AG04449 (cell line): Measurements from ENCODE around the gene SSB.

Experiments
- CTCF ChIA-PET: fragments of 350-600 bp; formaldehyde crosslinking; extraction: SDS; loops from one replicate; lab custom pipeline; 2021; ENCODE audit warnings: antibody characterized with exemption; lab: Yijun Ruan, JAX
- POLR2A ChIA-PET: fragments of 400-600, 350-600 bp; formaldehyde crosslinking; extraction: SDS; loops from one replicate; lab custom pipeline; 2020; ENCODE audit warnings: antibody characterized with exemption, inconsistent platforms; lab: Yijun Ruan, JAX
- DNase-seq: peaks from one replicate; pipeline ENCODE4 v3.0.0-alpha.2; 2010; ENCODE audit warnings: low read depth, low spot score
- H3K4me3 ChIP-seq: 2 replicates; pipeline ENCODE4 v1.5.1; 2011; ENCODE audit warnings: low read depth, mild to moderate bottlenecking, control low read depth, low read length
- TF ChIP-seq, protein P1 (sequence below): IDR thresholded peaks from one replicate; pipeline ENCODE4 v1.5.1; 2011; ENCODE audit warnings: mild to moderate bottlenecking, moderate library complexity, low read length, control low read depth, inconsistent platforms; ENCODE audit not compliant: insufficient read depth; ENCODE audit errors: missing control alignments

SSB gene

DNA sequence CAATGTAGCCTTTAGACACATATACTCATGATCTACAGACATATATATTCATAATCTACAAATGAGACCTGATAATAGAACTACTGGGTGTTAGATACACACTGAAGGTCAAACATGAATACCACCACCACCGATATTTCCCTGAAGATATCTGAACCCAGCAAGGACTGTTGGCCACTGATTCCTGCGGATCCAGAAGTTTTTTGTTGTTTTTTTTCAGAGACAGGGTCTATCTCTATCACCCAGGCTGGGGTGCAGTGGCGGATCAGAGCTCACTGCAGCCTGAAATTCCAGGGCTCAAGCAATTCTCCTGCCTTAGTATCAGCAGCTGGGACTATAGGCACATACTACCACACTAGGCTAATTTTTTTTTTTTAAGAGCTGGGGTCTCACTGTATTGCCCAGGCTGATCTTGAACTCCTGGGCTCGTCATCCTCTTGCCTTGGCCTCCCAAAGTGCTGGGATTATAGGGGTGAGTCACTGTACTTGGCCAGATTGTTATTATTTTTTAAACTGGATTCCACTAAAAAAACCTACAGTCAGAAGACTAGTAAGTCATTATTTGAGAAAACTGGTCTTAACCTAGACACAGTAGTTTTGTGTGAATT, 24.2 kb downstream of the SSB start:
- no peak overlapping the region for H3K4me3 ChIP-seq
- DNase-seq = no peak
- ChIA-PET POLR2A (no interaction called here), CTCF (interaction anchor here (0.9 to 3.3 kb wide), 2 partner anchors 14 to 55 kb away, joined by 5 to 10 read pairs; no protein-coding TSS in a partner anchor)
- TF ChIP-seq, protein P1, sequence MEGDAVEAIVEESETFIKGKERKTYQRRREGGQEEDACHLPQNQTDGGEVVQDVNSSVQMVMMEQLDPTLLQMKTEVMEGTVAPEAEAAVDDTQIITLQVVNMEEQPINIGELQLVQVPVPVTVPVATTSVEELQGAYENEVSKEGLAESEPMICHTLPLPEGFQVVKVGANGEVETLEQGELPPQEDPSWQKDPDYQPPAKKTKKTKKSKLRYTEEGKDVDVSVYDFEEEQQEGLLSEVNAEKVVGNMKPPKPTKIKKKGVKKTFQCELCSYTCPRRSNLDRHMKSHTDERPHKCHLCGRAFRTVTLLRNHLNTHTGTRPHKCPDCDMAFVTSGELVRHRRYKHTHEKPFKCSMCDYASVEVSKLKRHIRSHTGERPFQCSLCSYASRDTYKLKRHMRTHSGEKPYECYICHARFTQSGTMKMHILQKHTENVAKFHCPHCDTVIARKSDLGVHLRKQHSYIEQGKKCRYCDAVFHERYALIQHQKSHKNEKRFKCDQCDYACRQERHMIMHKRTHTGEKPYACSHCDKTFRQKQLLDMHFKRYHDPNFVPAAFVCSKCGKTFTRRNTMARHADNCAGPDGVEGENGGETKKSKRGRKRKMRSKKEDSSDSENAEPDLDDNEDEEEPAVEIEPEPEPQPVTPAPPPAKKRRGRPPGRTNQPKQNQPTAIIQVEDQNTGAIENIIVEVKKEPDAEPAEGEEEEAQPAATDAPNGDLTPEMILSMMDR = no peak

DNA sequence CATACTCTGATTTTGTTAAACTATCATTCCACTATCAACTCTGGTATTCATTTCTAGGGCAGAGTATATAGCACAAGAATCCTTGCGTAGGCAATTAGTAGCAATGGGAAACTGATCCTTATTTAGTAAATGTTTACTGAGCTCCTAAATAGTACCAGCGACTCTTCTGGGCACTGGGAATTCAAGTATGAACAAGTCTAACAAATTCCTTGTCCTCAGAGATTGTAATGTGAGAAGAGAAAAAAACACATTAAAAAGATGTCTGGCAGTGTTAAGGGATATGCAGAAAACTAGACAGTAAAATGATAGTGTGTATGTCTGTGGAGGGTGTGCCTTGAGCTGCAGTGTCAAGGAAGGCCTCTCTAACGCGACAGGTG, 25.3 kb downstream of the SSB start:
- DNase-seq = no peak
- TF ChIP-seq, protein P1 = no peak
- POLR2A ChIA-PET = interaction anchor here (1.8 kb wide), 1 partner anchor 16 kb away, joined by 5 read pairs; no protein-coding TSS in a partner anchor
- H3K4me3 ChIP-seq = peak overlapping the region; percentile 81
- CTCF ChIA-PET = interaction anchor here (0.7 to 3.3 kb wide), 13 partner anchors 8 to 105 kb away, joined by 3 to 19 read pairs (median 6); no protein-coding TSS in a partner anchor

DNA sequence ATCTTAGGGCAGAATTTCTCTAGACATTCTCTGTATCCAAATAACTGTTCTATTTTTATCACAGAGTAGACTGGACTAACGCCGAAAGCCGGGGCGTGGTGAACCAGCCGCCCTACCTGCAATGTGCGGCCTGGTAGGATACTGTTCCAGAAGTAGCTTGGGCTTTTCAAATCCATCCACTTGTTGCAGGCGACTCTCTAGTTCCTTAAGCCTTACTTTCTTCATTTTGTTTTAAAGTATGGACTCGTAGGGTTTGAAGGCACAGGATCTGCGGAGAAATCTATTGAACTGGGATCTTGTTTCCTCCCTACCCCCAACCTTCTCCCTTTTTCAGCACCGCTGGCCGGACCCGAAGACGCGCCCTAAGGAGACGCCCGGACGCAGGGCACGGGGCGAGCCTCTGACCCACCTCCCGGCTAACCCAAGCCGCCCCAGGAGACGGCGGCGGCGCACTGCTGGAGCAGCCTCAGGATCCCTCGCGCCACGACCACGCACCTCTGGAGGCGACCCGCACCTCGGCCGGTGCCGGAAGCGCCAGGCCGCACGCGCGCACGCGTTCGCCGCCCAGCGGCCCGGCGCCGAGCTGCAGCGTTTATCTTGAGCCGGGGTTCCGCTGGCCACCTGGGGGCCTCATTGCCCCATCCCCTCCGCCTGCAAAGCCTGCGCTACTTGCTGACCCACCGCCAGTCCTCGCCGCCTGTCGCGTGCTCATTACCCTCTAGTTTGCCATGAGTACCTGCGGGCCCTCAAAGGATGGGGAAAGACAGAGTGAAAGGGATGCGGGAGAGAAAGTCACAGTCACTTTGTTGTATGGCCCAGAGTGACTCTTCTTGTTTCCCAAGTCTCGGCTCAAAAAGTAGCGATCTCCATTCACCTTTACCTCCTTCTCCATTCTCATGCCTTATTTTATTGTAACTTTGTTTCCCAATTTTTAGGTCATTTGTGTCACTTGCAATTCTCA, 26.0 kb downstream of the SSB start, which contains the start of gene METTL5:
Gene METTL5 (minus strand): TSS at position 533 of the 961 bp plus-strand sequence. CDS start 308 bp downstream, at position 225.
- DNase-seq = no peak
- ChIA-PET CTCF (interaction anchor here (0.7 to 3.3 kb wide), 16 partner anchors 9 to 362 kb away, joined by 3 to 19 read pairs (median 4); no protein-coding TSS in a partner anchor), POLR2A (interaction anchor here (0.6 to 1.8 kb wide), 2 partner anchors 9 to 16 kb away, joined by 3 to 5 read pairs; no protein-coding TSS in a partner anchor)
- TF ChIP-seq, protein P1 = peak; percentile 84
- peak within 1 kb of the TSS; percentile 81 for H3K4me3 ChIP-seq

DNA sequence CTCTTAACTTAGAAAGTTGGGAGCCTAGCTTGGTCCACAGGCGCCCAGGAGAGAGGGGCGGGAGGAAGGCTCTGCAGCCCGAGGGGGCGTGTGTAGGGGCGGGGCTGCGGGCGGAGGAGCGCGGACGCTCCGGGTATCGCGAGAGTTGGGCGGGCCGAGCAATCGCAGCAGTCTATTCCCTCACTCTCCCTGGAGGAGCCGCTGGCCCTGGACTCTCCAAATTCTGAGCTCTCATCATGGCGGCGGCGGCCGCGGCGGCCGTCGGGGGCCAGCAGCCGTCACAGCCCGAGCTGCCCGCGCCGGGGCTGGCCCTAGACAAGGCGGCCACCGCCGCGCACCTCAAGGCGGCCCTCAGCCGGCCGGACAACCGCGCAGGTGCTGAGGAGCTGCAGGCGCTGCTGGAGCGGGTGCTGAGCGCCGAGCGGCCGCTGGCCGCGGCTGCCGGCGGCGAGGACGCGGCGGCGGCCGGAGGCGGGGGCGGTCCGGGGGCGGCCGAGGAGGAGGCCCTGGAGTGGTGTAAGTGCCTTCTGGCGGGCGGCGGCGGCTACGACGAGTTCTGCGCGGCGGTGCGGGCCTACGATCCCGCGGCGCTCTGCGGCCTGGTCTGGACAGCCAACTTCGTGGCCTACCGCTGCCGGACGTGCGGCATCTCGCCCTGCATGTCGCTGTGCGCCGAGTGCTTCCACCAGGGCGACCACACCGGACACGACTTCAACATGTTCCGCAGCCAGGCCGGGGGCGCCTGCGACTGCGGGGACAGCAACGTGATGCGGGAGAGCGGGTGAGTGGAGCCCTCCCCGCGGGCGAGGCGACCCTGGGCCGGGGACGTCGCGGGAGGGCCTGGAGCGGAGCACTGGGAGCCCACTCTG, 28.8 kb downstream of the SSB start, which contains the start of gene UBR3:
Gene UBR3 (plus strand): TSS at position 183 of the 869 bp plus-strand sequence. CDS start 54 bp downstream, at position 237.
- TF ChIP-seq, protein P1 = peak; percentile 21
- no peak for DNase-seq
- POLR2A ChIA-PET = interaction anchor here (1.0 to 2.2 kb wide), 8 partner anchors 9 to 243 kb away, joined by 3 to 13 read pairs (median 4); partner anchors contain the start of genes PPIG and SSB
- CTCF ChIA-PET = interaction anchor here (0.6 to 1.8 kb wide), 6 partner anchors 9 to 121 kb away, joined by 3 to 8 read pairs (median 4); no protein-coding TSS in a partner anchor
- peak within 1 kb of the TSS; percentile 91 for H3K4me3 ChIP-seq

DNA sequence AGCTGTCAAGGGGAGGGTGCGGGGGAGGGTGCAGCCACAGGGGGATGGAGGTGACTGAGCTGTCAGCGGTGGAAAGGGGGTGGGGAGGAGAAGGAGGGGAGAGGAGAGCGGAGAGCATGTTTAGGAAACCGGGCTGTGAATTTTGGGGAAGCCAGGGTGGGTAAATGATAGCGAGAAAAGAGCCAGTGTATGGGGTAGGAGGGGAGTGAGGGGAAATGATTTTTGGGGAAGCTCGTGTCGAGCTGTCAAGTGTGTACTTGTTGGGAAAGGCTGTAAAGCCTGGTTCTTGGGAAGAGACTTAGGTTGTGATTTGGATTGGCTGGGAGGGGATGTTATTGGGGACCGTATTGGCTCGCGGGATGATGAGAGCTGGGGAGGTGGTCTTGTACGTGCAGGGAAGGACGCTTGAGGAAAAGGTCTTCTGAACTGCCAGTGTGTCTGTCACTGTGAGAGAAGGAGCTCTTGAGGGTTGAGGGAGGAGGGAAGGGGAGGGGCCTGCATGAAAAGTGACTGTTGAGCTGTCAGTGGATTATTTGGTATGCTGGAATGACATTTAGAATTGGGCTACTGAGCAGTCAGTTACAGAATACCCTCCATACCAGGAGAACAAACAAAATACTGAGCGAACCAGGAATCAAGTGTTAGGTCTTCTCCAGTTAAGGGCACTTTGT, 29.6 kb downstream of the SSB start:
- ChIA-PET POLR2A (interaction anchor here (0.5 to 2.2 kb wide), 7 partner anchors 10 to 918 kb away, joined by 3 to 13 read pairs (median 4); partner anchors contain the start of gene SSB), CTCF (interaction anchor here (0.6 to 1.8 kb wide), 5 partner anchors 10 to 121 kb away, joined by 3 to 8 read pairs (median 4); no protein-coding TSS in a partner anchor)
- DNase-seq = no peak
- TF ChIP-seq, protein P1 = no peak
- peak overlapping the region; percentile 91 for H3K4me3 ChIP-seq
